Glomerular visceral epithelial cell (primary cell): ENCODE data around the gene OGFOD3.
A peak's percentile ranks its signal among the peaks of the same experiment; 100 is the strongest.
"Not testable (repeated sequence)": the region's sequence is repeated elsewhere in the genome, so short reads cannot be mapped to it uniquely, and the experiment has no call there.

Source experiments
- DNase-seq: peaks from one replicate; pipeline ENCODE4 v3.0.0-alpha.2; 2016; ENCODE audit errors: extremely low spot score

Gene OGFOD3

DNA sequence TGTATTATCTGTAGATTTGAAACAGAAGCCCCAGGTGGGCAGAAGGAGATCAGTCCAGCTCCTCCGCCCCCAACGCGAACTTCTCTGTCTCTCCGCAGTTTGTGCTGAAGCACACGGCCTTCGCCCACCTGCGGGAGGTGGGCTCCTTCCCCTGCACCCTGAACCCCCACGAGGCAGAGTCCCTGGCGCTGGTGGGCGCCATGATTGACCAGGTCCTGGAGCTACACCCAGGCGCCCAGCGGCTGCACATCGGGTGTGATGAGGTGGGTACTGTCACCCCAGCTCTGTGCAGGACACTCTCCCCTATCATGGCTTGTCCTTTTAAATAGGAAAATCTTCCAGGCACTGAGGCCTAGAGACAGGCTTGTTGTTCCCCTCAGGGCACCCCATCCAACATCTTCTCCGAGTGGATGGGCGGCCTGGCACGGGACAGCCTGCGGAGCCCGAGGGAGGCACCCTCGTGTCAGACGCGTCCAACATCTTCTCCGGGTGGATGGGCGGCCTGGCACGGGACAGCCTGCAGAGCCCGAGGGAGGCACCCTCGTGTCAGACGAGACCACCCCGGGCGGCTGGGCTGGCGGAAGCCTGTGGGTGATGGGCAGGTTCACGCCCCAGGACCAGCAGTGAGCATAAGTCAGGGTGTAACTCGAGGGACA is 15.3 kb upstream of the OGFOD3 start:
- no peak for DNase-seq

DNA sequence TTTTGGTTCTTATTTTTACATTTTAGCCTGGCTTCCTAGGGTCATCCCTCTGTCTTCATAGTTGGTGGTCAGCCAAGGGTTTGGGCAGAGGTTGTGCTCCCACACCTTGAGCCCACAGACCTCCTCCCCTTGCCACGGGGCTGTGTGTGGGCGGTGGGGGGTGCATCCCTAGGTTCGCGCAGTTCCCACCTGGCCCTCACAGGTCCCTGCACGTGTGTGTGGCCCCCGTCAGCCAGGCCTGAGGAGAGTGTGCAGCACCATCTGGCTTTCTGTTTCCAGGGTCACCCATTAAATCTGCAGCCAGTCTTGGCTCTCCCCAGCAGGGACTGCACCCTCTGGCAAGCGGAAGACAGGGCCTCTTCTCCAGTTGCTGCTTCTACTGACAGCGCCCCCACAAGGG is 13.6 kb upstream of the OGFOD3 start:
- no peak for DNase-seq

- DNase-seq: no peak
These were observed 11.4 kb upstream of the OGFOD3 start for GRCh38 chr17:82429824-82430223.

GRCh38 chr17:82428546-82428945 is 10.2 kb upstream of the OGFOD3 start:
- no peak for DNase-seq

DNA sequence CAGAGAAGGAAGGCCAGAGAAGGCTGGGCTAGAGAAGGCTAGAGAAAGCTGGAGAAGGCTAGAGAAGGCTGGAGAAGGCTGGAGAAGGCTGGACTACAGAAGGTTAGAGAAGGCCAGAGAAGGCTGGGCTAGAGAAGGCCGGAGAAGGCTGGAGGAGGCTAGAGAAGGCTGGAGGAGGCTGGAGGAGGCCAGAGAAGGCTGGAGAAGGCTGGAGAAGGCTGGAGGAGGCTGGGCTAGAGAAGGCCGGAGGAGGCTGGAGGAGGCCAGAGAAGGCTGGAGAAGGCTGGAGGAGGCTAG is 6.4 kb upstream of the OGFOD3 start:
- no peak for DNase-seq

GRCh38 chr17:82424001-82424862 is 5.8 kb upstream of the OGFOD3 start:
- no peak for DNase-seq

- no peak for DNase-seq
These were observed 1.2 kb upstream of the OGFOD3 start for GRCh38 chr17:82419540-82419939.

DNA sequence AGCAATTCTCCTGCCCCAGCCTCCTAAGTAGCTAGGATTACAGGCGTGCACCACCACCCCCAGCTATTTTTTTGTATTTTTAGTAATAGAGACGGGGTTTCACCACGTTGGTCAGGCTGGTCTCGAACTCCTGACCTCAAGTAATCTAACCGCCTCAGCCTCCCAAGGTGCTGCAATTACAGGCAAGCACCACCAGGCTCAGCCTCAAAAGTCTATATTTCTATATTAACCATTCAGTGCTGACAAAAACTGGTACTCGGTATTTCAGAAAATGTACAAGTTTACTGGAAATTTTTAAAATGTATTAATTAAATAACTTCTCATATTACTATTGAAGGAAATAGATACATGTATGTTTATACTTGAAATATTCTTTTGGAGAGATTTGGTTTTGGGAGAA is 1.6 kb downstream of the OGFOD3 start:
- no peak for DNase-seq

DNA sequence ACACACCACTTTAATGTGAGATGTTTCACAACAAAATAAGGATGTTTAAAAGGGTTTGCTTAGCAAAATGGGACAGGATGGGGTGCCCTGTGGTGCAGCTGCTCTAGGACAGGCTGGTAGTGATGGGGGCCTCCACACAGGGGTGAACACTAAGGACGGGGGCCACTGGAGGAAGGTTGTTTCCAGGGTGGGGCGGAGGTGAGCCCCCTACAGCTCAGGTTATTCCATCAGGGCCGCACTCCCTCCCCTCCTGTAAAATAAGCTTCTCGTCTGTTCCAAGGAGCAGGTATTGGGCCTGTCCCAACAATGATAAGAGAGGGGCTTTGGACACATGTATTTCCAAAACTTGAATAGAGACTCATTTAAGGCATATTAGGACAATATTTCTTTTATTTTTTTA is 2.1 kb downstream of the OGFOD3 start:
- no peak for DNase-seq

DNA sequence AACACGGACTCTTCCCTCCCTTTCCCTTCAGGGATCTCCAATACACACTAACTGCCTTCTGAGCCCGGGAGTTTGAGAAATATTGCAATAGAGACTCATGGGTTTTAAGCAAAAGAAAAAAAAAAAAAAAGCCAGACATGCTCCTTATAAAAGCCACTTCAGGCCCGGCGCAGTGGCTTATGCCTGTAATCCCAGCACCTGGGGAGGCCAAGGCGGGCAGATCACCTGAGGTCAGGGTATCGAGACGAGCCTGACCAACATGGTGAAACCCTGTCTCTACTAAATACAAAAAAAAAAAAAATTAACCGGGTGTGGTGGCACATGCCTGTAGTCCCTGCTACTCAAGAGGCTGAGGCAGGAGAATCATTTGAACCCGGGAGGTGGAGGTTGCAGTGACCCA is 2.6 kb downstream of the OGFOD3 start:
- DNase-seq: no peak

GRCh38 chr17:82415336-82415735 is 3.0 kb downstream of the OGFOD3 start:
- DNase-seq: no peak

DNA sequence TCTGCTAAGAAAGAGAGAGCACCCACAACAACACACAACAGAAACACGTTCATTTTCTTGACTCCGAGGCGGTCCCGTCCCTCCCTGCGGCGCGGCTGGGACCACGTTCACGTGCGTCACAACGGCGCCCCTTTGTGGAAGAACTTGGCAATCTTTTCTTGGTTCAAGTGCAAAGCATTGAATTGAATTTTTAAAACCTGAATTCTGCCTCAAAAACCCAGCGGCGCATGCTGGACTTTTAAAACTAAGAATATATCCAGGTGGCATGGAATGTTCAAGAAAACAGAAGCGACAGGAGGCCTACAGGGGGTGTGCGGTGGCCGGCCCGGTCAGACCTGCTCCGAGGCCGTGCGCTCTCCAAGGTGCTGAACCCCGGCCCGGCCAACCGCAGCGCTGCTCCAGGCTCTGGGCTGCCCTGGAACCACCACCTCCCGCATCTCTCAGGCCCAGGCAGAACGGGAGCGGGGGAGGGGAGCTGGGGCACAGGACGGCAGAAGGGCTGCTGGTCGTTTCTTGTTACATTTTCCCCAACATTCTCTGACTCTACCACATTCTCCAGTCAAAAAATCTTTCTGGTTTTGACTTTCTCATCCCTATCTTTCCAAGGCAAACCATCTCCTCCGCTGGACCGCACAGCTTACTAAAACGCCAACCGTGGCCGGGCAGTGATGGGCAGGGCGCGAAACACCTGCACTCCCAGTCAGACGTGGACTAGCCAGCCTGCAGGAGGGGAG is 3.7 kb downstream of the OGFOD3 start:
- DNase-seq: peak; percentile 71

GRCh38 chr17:82412535-82413520 is 5.6 kb downstream of the OGFOD3 start:
- DNase-seq: no peak

DNA sequence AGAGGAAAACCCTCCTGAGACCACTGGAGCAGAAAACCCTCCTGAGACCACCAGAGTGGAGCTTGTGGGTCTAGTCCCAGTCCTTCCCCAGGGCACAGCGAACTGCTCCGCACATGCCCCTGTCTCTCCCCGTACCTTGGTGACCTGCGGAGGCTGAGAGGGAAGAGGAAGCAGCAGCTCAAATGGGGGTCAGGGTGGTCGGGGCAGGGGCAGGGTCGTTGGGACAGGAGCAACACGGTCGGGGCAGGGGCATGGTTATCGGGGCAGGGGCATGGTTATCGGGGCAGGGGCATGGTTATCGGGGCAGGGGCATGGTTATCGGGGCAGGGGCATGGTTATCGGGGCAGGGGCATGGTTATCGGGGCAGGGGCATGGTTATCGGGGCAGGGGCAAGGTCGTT is 6.3 kb downstream of the OGFOD3 start:
- not testable (repeated sequence) for DNase-seq

DNA sequence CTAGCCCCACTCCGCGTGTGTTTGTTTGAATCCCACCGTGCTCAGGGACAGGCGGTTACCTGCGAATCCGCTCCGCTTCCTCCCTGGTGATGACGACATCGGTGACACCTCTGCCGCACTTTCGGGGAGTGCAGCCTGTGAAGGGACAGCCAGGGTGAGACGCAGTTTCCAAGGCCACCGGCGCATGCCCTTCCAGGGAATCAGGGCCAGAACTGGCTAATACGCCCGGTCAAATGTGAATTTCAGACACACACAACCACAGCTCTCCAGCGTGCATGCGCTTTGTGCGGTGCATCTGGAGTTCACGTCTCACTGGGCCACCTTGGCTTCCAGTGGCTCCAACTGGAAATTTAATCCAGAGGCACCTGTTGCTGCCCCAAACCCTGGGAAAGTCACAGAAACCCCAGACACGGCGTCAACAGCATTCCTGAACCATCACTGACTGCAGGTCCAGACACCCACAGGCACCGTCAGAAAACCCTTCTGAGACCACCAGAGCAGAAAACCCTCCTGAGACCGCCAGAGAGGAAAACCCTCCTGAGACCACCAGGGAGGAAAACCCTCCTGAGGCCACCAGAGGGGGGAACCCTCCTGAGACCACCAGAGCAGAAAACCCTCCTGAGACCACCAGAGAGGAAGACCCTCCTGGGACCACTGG is 6.9 kb downstream of the OGFOD3 start:
- DNase-seq: no peak

- no peak for DNase-seq
These were observed 8.2 kb downstream of the OGFOD3 start for GRCh38 chr17:82410014-82410716.

- no peak for DNase-seq
These were observed 9.5 kb downstream of the OGFOD3 start for GRCh38 chr17:82408938-82409318.

GRCh38 chr17:82408288-82408937 is 10.0 kb downstream of the OGFOD3 start:
- no peak for DNase-seq

DNA sequence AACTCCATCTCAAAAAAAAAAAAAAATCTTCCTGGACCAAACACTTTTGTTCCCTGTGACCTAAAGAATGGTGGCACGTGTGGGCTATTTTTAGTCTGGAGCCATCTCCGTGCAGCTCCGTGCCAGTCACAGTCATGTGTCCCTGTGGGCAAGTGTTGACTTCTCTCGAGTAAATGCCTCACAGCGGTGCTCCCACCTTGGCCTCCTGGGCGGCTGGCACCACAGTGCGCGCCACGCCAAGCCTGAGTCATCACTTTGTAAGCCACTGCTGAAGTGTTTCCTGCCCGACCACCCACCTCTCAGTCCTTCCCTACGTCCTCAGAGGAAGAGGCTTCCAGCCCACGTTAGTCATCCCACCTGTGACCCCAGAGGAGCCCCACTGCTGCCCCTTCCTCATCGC is 11.1 kb downstream of the OGFOD3 start:
- peak; percentile 57 for DNase-seq

DNA sequence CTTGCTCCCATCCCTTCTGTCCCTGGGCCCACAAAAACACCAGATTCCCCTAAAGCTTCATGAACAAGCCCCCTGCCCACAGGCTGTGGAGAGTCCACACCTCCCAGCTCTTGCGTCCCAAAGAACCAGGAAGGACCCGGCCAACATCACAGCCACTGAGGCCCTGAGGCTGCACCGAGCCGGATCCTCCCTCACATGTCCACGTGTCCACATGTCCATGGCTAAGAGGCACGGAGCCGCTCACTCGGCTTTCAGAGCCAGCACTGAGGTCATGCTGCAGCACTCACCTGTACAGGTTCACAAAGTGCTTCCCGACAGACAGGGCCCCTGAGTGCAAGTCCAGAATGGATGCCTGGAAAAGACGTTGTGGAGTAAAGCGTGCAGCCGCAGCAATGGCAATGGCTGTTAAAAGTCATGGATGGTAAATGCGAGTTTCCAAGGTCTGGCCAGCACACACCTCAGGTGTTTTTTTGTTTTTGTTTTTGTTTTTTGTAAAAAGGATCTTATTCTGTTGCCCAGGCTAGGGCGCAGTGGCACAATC is 12.2 kb downstream of the OGFOD3 start:
- no peak for DNase-seq
